Measurements from ENCODE around the gene FGF19.

FGF19 gene

GRCh38 chr11:69680688-69681087 lies 23.1 kb downstream of the FGF19 start:
- peaks cover 9% of the 10 kb centered on the region for H3K27me3 ChIP-seq (ENCODE audit: control insufficient read depth, insufficient read depth, low read length)
- no peaks in the 10 kb centered on the region for H3K36me3 ChIP-seq (ENCODE audit: control insufficient read depth, low read depth, low read length)
- H3K9ac ChIP-seq (ENCODE audit: low read length): no peak overlapping the region
- no peaks in the 10 kb centered on the region for H3K4me1 ChIP-seq (ENCODE audit: control insufficient read depth, low read depth, low read length)
- H3K9me3 ChIP-seq (ENCODE audit: control insufficient read depth, low read depth, low read length): no peaks in the 10 kb centered on the region
- H3K4me3 ChIP-seq (ENCODE audit: low read length): no peak overlapping the region
- no peak overlapping the region for H3K27ac ChIP-seq (ENCODE audit: low read length)

GRCh38 chr11:69677749-69678148 lies 26.1 kb downstream of the FGF19 start:
- no peaks in the 10 kb centered on the region for H3K4me1 ChIP-seq (ENCODE audit: control insufficient read depth, low read depth, low read length)
- H3K36me3 ChIP-seq (ENCODE audit: control insufficient read depth, low read depth, low read length): no peaks in the 10 kb centered on the region
- H3K9me3 ChIP-seq (ENCODE audit: control insufficient read depth, low read depth, low read length): no peaks in the 10 kb centered on the region
- H3K9ac ChIP-seq (ENCODE audit: low read length): no peak overlapping the region
- H3K27me3 ChIP-seq (ENCODE audit: control insufficient read depth, insufficient read depth, low read length): no peaks in the 10 kb centered on the region
- H3K27ac ChIP-seq (ENCODE audit: low read length): no peak overlapping the region
- H3K4me3 ChIP-seq (ENCODE audit: low read length): no peak overlapping the region

GRCh38 chr11:69674886-69675714 lies 28.7 kb downstream of the FGF19 start, which contains the start of gene LTO1:
Gene LTO1 (minus strand): TSS chr11:69675353. CDS start chr11:69675239, 114 bp downstream.
- Histone ChIP-seq H3K4me1 (ENCODE audit: control insufficient read depth, low read depth, low read length) (no peaks in the 10 kb centered on the region), H3K9me3 (ENCODE audit: control insufficient read depth, low read depth, low read length) (no peaks in the 10 kb centered on the region), H3K27me3 (ENCODE audit: control insufficient read depth, insufficient read depth, low read length) (no peaks in the 10 kb centered on the region), H3K4me3 (ENCODE audit: low read length) (peak within 1 kb of the TSS; percentile 93), H3K9ac (ENCODE audit: low read length) (peak within 1 kb of the TSS; percentile 80), H3K27ac (ENCODE audit: low read length) (no peak within 1 kb of the TSS), H3K36me3 (ENCODE audit: control insufficient read depth, low read depth, low read length) (peaks cover 13% of the 10 kb centered on the region)

- Histone ChIP-seq H3K9me3 (ENCODE audit: control insufficient read depth, low read depth, low read length) (no peaks in the 10 kb centered on the region), H3K9ac (ENCODE audit: low read length) (peak overlapping the region; percentile 80), H3K4me1 (ENCODE audit: control insufficient read depth, low read depth, low read length) (no peaks in the 10 kb centered on the region), H3K4me3 (ENCODE audit: low read length) (peak overlapping the region; percentile 93), H3K27ac (ENCODE audit: low read length) (no peak overlapping the region), H3K36me3 (ENCODE audit: control insufficient read depth, low read depth, low read length) (peaks cover 16% of the 10 kb centered on the region), H3K27me3 (ENCODE audit: control insufficient read depth, insufficient read depth, low read length) (no peaks in the 10 kb centered on the region)
These were observed 29.4 kb downstream of the FGF19 start for GRCh38 chr11:69674267-69674885.

GRCh38 chr11:69671734-69672465 lies 31.9 kb downstream of the FGF19 start:
- H3K4me3 ChIP-seq (ENCODE audit: low read length): no peak overlapping the region
- H3K4me1 ChIP-seq (ENCODE audit: control insufficient read depth, low read depth, low read length): no peaks in the 10 kb centered on the region
- no peak overlapping the region for H3K27ac ChIP-seq (ENCODE audit: low read length)
- H3K27me3 ChIP-seq (ENCODE audit: control insufficient read depth, insufficient read depth, low read length): no peaks in the 10 kb centered on the region
- no peaks in the 10 kb centered on the region for H3K9me3 ChIP-seq (ENCODE audit: control insufficient read depth, low read depth, low read length)
- peaks cover 16% of the 10 kb centered on the region for H3K36me3 ChIP-seq (ENCODE audit: control insufficient read depth, low read depth, low read length)
- no peak overlapping the region for H3K9ac ChIP-seq (ENCODE audit: low read length)

- H3K27me3 ChIP-seq (ENCODE audit: control insufficient read depth, insufficient read depth, low read length): no peaks in the 10 kb centered on the region
- no peak overlapping the region for H3K27ac ChIP-seq (ENCODE audit: low read length)
- H3K9me3 ChIP-seq (ENCODE audit: control insufficient read depth, low read depth, low read length): no peaks in the 10 kb centered on the region
- no peaks in the 10 kb centered on the region for H3K4me1 ChIP-seq (ENCODE audit: control insufficient read depth, low read depth, low read length)
- peaks cover 19% of the 10 kb centered on the region for H3K36me3 ChIP-seq (ENCODE audit: control insufficient read depth, low read depth, low read length)
- no peak overlapping the region for H3K9ac ChIP-seq (ENCODE audit: low read length)
- no peak overlapping the region for H3K4me3 ChIP-seq (ENCODE audit: low read length)
These were observed 33.5 kb downstream of the FGF19 start for GRCh38 chr11:69670158-69670845.

- peaks cover 25% of the 10 kb centered on the region for H3K36me3 ChIP-seq (ENCODE audit: control insufficient read depth, low read depth, low read length)
- no peak overlapping the region for H3K27ac ChIP-seq (ENCODE audit: low read length)
- no peaks in the 10 kb centered on the region for H3K9me3 ChIP-seq (ENCODE audit: control insufficient read depth, low read depth, low read length)
- no peak overlapping the region for H3K9ac ChIP-seq (ENCODE audit: low read length)
- H3K27me3 ChIP-seq (ENCODE audit: control insufficient read depth, insufficient read depth, low read length): no peaks in the 10 kb centered on the region
- no peak overlapping the region for H3K4me3 ChIP-seq (ENCODE audit: low read length)
- no peaks in the 10 kb centered on the region for H3K4me1 ChIP-seq (ENCODE audit: control insufficient read depth, low read depth, low read length)
These were observed 34.3 kb downstream of the FGF19 start for GRCh38 chr11:69669486-69669885.

- Histone ChIP-seq H3K4me3 (ENCODE audit: low read length) (no peak overlapping the region), H3K27me3 (ENCODE audit: control insufficient read depth, insufficient read depth, low read length) (no peaks in the 10 kb centered on the region), H3K36me3 (ENCODE audit: control insufficient read depth, low read depth, low read length) (peaks cover 25% of the 10 kb centered on the region), H3K27ac (ENCODE audit: low read length) (no peak overlapping the region), H3K9ac (ENCODE audit: low read length) (no peak overlapping the region), H3K4me1 (ENCODE audit: control insufficient read depth, low read depth, low read length) (no peaks in the 10 kb centered on the region), H3K9me3 (ENCODE audit: control insufficient read depth, low read depth, low read length) (no peaks in the 10 kb centered on the region)
These were observed 35.9 kb downstream of the FGF19 start for GRCh38 chr11:69667619-69668604.

GRCh38 chr11:69666752-69667536 lies 36.9 kb downstream of the FGF19 start:
- H3K27ac ChIP-seq (ENCODE audit: low read length): no peak overlapping the region
- H3K4me1 ChIP-seq (ENCODE audit: control insufficient read depth, low read depth, low read length): no peaks in the 10 kb centered on the region
- H3K27me3 ChIP-seq (ENCODE audit: control insufficient read depth, insufficient read depth, low read length): no peaks in the 10 kb centered on the region
- H3K4me3 ChIP-seq (ENCODE audit: low read length): no peak overlapping the region
- no peaks in the 10 kb centered on the region for H3K9me3 ChIP-seq (ENCODE audit: control insufficient read depth, low read depth, low read length)
- peaks cover 23% of the 10 kb centered on the region for H3K36me3 ChIP-seq (ENCODE audit: control insufficient read depth, low read depth, low read length)
- H3K9ac ChIP-seq (ENCODE audit: low read length): no peak overlapping the region

- H3K36me3 ChIP-seq (ENCODE audit: control insufficient read depth, low read depth, low read length): peaks cover 16% of the 10 kb centered on the region
- no peaks in the 10 kb centered on the region for H3K4me1 ChIP-seq (ENCODE audit: control insufficient read depth, low read depth, low read length)
- no peaks in the 10 kb centered on the region for H3K27me3 ChIP-seq (ENCODE audit: control insufficient read depth, insufficient read depth, low read length)
- H3K4me3 ChIP-seq (ENCODE audit: low read length): no peak overlapping the region
- H3K27ac ChIP-seq (ENCODE audit: low read length): no peak overlapping the region
- no peak overlapping the region for H3K9ac ChIP-seq (ENCODE audit: low read length)
- no peaks in the 10 kb centered on the region for H3K9me3 ChIP-seq (ENCODE audit: control insufficient read depth, low read depth, low read length)
These were observed 37.6 kb downstream of the FGF19 start for GRCh38 chr11:69666261-69666660.

Data from iPS-18a (cell line).